HepG2 (cell line): ENCODE results near the gene CASS4. TPM values are rescaled to one million over a fixed set of nuclear protein-coding genes. Genes with fewer than 3 reads are reported as not detected.

Source experiments
- AHDC1 ChIP-seq: sonication (generic); formaldehyde crosslinking; IDR thresholded peaks from 2 replicates; pipeline ENCODE4 v1.5.1; 2020; ENCODE audit warnings: mild to moderate bottlenecking, missing genetic modification reagents, borderline replicate concordance
- CBFB ChIP-seq: sonication (generic); formaldehyde crosslinking; IDR thresholded peaks from 2 replicates; pipeline ENCODE4 v1.4.0; 2020; ENCODE audit warnings: missing genetic modification reagents
- CCDC6 ChIP-seq: sonication (generic); formaldehyde crosslinking; IDR thresholded peaks from 2 replicates; pipeline ENCODE4 v1.8.1; 2022; ENCODE audit warnings: mild to moderate bottlenecking, missing genetic modification reagents, moderate library complexity
- FOXP1 ChIP-seq, 2 experiments: fragments of 450-650 bp in 1 of 2; IDR thresholded peaks; 2 replicates each; pipeline ENCODE4 v1.6.1; 2017 to 2018; ENCODE audit warnings: antibody characterized with exemption in 1 of 2
- GLI4 ChIP-seq: sonication (generic); formaldehyde crosslinking; IDR thresholded peaks from 2 replicates; pipeline ENCODE4 v1.5.1; 2020; ENCODE audit warnings: missing genetic modification reagents, mild to moderate bottlenecking, moderate library complexity, borderline replicate concordance
- JUN ChIP-seq: sonication (generic); formaldehyde crosslinking; IDR thresholded peaks from 2 replicates; pipeline ENCODE4 v1.4.0; 2020; ENCODE audit warnings: mild to moderate bottlenecking, missing genetic modification reagents
- MAFK ChIP-seq, 2 experiments: IDR thresholded peaks in 1 of 2; conservative IDR thresholded peaks in 1 of 2; 2 replicates each; pipeline ENCODE4 v1.6.1; 2011; ENCODE audit warnings: improper control_type of control experiment in 2 of 2, low read length in 2 of 2
- PHF20 ChIP-seq: sonication (generic); formaldehyde crosslinking; IDR thresholded peaks from 2 replicates; pipeline ENCODE4 v1.5.0; 2020; ENCODE audit warnings: mild to moderate bottlenecking, missing genetic modification reagents
- SYNCRIP ChIP-seq: fragments of 200-400 bp; formaldehyde crosslinking; IDR thresholded peaks from 2 replicates; pipeline ENCODE4 v1.6.1; 2018; ENCODE audit warnings: mild to moderate bottlenecking, low read depth, low read length; ENCODE audit not compliant: insufficient read depth
- XRCC5 ChIP-seq: fragments of 200-400 bp; formaldehyde crosslinking; optimal IDR thresholded peaks from 2 replicates; pipeline ENCODE3; 2017; ENCODE audit warnings: mild to moderate bottlenecking, low read length
- ZEB1 ChIP-seq: IDR thresholded peaks from 2 replicates; pipeline ENCODE4 v1.6.1; 2012; ENCODE audit warnings: mild to moderate bottlenecking, low read depth, inconsistent platforms; ENCODE audit not compliant: insufficient replicate concordance
- ZNF33B ChIP-seq: sonication (generic); formaldehyde crosslinking; IDR thresholded peaks from 2 replicates; pipeline ENCODE4 v1.5.1; 2020; ENCODE audit warnings: mild to moderate bottlenecking, missing genetic modification reagents
- ZNF556 ChIP-seq: sonication (generic); formaldehyde crosslinking; IDR thresholded peaks from 2 replicates; pipeline ENCODE4 v1.4.0; 2020; ENCODE audit warnings: mild to moderate bottlenecking, missing genetic modification reagents, borderline replicate concordance
- ZNF687 ChIP-seq: sonication (generic); formaldehyde crosslinking; IDR thresholded peaks from 2 replicates; pipeline ENCODE4 v1.5.1; 2020; ENCODE audit warnings: mild to moderate bottlenecking, missing genetic modification reagents, moderate library complexity
- ZNF761 ChIP-seq: sonication (generic); formaldehyde crosslinking; conservative IDR thresholded peaks from 2 replicates; pipeline ENCODE4 v1.4.0; 2020; ENCODE audit warnings: mild to moderate bottlenecking, missing genetic modification reagents
- polyA plus RNA-seq, 8 experiments: library from polyadenylated mRNA; depleted of rRNA in 3 of 8; stranded (reverse) in 7 of 8; unstranded in 1 of 8; fragments of >200 nt; fragmentation: Illumina TruSeq in 4 of 8; extraction: Trizol in 4 of 8; gene quantifications; 2 replicates each; pipeline versions ENCODE4 v1.2.1 to v1.2.3, GENCODE V29; 2011 to 2016; ENCODE audit warnings: low read depth in 4 of 8, missing spikeins in 1 of 8, mixed read lengths in 1 of 8; ENCODE audit not compliant: insufficient read depth in 1 of 8
- total RNA-seq, 5 experiments: library from RNA; depleted of rRNA; stranded (reverse); fragments of >200 nt; fragmentation: Illumina TruSeq; extraction: Trizol; gene quantifications; 2 replicates each; pipeline ENCODE4 v1.2.3, GENCODE V29; 2016; ENCODE audit warnings: low read depth in 1 of 5
- TF ChIP-seq, protein P1 (sequence below): sonication (generic); formaldehyde crosslinking; IDR thresholded peaks from 2 replicates; pipeline ENCODE4 v1.4.0; 2020; ENCODE audit warnings: missing genetic modification reagents, low read depth, mild to moderate bottlenecking, borderline replicate concordance
- TF ChIP-seq, protein P2 (sequence below): sonication (generic); formaldehyde crosslinking; IDR thresholded peaks from 2 replicates; pipeline ENCODE4 v1.4.0; 2020; ENCODE audit warnings: missing genetic modification reagents, borderline replicate concordance

CASS4 gene
- total and polyA plus RNA-seq, 2 of the 13 experiments (the other 11 are each of a cell fraction or from before 2014, with no cell fraction given), result 0.17 to 0.49 TPM

GRCh38 chr20:56412473-56412790, 372 bp downstream of the CASS4 start (continued):
- TF ChIP-seq, protein P1, sequence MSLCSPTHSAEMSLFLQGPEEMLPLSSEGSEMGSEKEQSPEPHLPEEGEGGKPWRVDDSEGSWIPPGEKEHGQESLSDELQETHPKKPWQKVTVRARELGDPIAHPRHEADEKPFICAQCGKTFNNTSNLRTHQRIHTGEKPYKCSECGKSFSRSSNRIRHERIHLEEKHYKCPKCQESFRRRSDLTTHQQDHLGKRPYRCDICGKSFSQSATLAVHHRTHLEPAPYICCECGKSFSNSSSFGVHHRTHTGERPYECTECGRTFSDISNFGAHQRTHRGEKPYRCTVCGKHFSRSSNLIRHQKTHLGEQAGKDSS (CRISPR knock-in tag), result no peak
- TF ChIP-seq ZNF556 (CRISPR knock-in tag), result no peak
- no peak for TF ChIP-seq ZNF33B
- TF ChIP-seq CCDC6, result no peak
- peak; percentile 7 for TF ChIP-seq XRCC5
- TF ChIP-seq CBFB (CRISPR knock-in tag), result no peak
- no peak for TF ChIP-seq PHF20
- no peak for TF ChIP-seq JUN (CRISPR knock-in tag)
- no peak for TF ChIP-seq ZNF761 (CRISPR knock-in tag)
- no peak for TF ChIP-seq FOXP1 (IDR thresholded peaks at IDR 0.05)
- no peak for TF ChIP-seq FOXP1 (CRISPR knock-in tag; IDR thresholded peaks at IDR 0.05)
- 0 out of 2 replicates have a peak, but pooled peaks have one; percentile 1 for TF ChIP-seq AHDC1 (CRISPR knock-in tag)
- TF ChIP-seq, protein P2, sequence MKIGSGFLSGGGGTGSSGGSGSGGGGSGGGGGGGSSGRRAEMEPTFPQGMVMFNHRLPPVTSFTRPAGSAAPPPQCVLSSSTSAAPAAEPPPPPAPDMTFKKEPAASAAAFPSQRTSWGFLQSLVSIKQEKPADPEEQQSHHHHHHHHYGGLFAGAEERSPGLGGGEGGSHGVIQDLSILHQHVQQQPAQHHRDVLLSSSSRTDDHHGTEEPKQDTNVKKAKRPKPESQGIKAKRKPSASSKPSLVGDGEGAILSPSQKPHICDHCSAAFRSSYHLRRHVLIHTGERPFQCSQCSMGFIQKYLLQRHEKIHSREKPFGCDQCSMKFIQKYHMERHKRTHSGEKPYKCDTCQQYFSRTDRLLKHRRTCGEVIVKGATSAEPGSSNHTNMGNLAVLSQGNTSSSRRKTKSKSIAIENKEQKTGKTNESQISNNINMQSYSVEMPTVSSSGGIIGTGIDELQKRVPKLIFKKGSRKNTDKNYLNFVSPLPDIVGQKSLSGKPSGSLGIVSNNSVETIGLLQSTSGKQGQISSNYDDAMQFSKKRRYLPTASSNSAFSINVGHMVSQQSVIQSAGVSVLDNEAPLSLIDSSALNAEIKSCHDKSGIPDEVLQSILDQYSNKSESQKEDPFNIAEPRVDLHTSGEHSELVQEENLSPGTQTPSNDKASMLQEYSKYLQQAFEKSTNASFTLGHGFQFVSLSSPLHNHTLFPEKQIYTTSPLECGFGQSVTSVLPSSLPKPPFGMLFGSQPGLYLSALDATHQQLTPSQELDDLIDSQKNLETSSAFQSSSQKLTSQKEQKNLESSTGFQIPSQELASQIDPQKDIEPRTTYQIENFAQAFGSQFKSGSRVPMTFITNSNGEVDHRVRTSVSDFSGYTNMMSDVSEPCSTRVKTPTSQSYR (CRISPR knock-in tag), result no peak
- TF ChIP-seq ZNF687 (CRISPR knock-in tag), result 0 out of 2 replicates have a peak, but pooled peaks have one; percentile 12
- no peak for TF ChIP-seq MAFK (conservative IDR thresholded peaks at IDR 0.05 in 1 of 2, IDR thresholded peaks at IDR 0.05 in 1 of 2; ENCODE audit: low read length in 2 of 2)
- TF ChIP-seq ZEB1, result no peak
- TF ChIP-seq GLI4 (CRISPR knock-in tag), result peak; percentile 28; the same call in 1 of the 2 replicates
- TF ChIP-seq SYNCRIP, result no peak
